ENCODE measurements around the gene C19orf47. TPM values are rescaled to one million over a fixed set of nuclear protein-coding genes. Genes with fewer than 3 reads are reported as not detected.

The C19orf47 gene
- total and polyA plus RNA-seq, 2 donors (not counting 1 experiment from before 2014, with no cell fraction given), result 5.1 to 9.1 TPM

GRCh38 chr19:40317338-40317737 lies 30.9 kb downstream of the C19orf47 start:
- Histone ChIP-seq H3K9ac (ENCODE audit: insufficient read depth, low read length) (no peak overlapping the region), H4K20me1 (ENCODE audit: control insufficient read depth, extremely low read depth, insufficient read depth, low read length) (no peaks in the 10 kb centered on the region), H3K27ac (ENCODE audit: insufficient read depth, low read length) (no peak overlapping the region), H3K4me3 (replicated peaks in 1 of 4; ENCODE audit: control extremely low read depth in 1 of 4, insufficient read depth in 1 of 4, low read depth in 3 of 4, low read length in 4 of 4) (no peak overlapping the region), H3K79me2 (ENCODE audit: control insufficient read depth, insufficient read depth, low read length) (no peaks in the 10 kb centered on the region), H3K9me3 (ENCODE audit: control insufficient read depth, insufficient read depth, low read depth, low read length) (no peaks in the 10 kb centered on the region), H3K4me2 (ENCODE audit: extremely low read depth, insufficient read depth, low read length) (no peak overlapping the region), H3K4me1 (ENCODE audit: control insufficient read depth, extremely low read depth, insufficient read depth, low read length) (no peaks in the 10 kb centered on the region), H2AFZ (ENCODE audit: low read length) (no peak overlapping the region), H3K27me3 (ENCODE audit: control insufficient read depth, insufficient read depth, low read length) (no peaks in the 10 kb centered on the region), H3K36me3 (ENCODE audit: control insufficient read depth, insufficient read depth, low read length) (peaks cover 13% of the 10 kb centered on the region)
- TF ChIP-seq EZH2 (IDR thresholded peaks at IDR 0.05; ENCODE audit: low read length, missing control alignments) (no peak), CTCF (conservative IDR thresholded peaks at IDR 0.05 in 1 of 2, IDR thresholded peaks at IDR 0.05 in 1 of 2; ENCODE audit: low read depth in 1 of 2, low read length in 2 of 2) (no peak)
- no peak for DNase-seq (ENCODE audit: low read depth in 2 of 2)

GRCh38 chr19:40315812-40316470 lies 32.3 kb downstream of the C19orf47 start:
- Histone ChIP-seq H3K4me3 (replicated peaks in 1 of 4; ENCODE audit: control extremely low read depth in 1 of 4, insufficient read depth in 1 of 4, low read depth in 3 of 4, low read length in 4 of 4) (no peak overlapping the region), H3K27ac (ENCODE audit: insufficient read depth, low read length) (no peak overlapping the region), H3K9me3 (ENCODE audit: control insufficient read depth, insufficient read depth, low read depth, low read length) (no peaks in the 10 kb centered on the region), H2AFZ (ENCODE audit: low read length) (no peak overlapping the region), H3K79me2 (ENCODE audit: control insufficient read depth, insufficient read depth, low read length) (no peaks in the 10 kb centered on the region), H4K20me1 (ENCODE audit: control insufficient read depth, extremely low read depth, insufficient read depth, low read length) (no peaks in the 10 kb centered on the region), H3K36me3 (ENCODE audit: control insufficient read depth, insufficient read depth, low read length) (peaks cover 6% of the 10 kb centered on the region), H3K4me2 (ENCODE audit: extremely low read depth, insufficient read depth, low read length) (no peak overlapping the region), H3K9ac (ENCODE audit: insufficient read depth, low read length) (no peak overlapping the region), H3K27me3 (ENCODE audit: control insufficient read depth, insufficient read depth, low read length) (no peaks in the 10 kb centered on the region), H3K4me1 (ENCODE audit: control insufficient read depth, extremely low read depth, insufficient read depth, low read length) (no peaks in the 10 kb centered on the region)
- no peak for DNase-seq (ENCODE audit: low read depth in 2 of 2)
- TF ChIP-seq CTCF (conservative IDR thresholded peaks at IDR 0.05 in 1 of 2, IDR thresholded peaks at IDR 0.05 in 1 of 2; ENCODE audit: low read depth in 1 of 2, low read length in 2 of 2) (no peak), EZH2 (IDR thresholded peaks at IDR 0.05; ENCODE audit: low read length, missing control alignments) (no peak)

- Histone ChIP-seq H3K4me1 (ENCODE audit: control insufficient read depth, extremely low read depth, insufficient read depth, low read length) (no peaks in the 10 kb centered on the region), H3K79me2 (ENCODE audit: control insufficient read depth, insufficient read depth, low read length) (no peaks in the 10 kb centered on the region), H3K9me3 (ENCODE audit: control insufficient read depth, insufficient read depth, low read depth, low read length) (no peaks in the 10 kb centered on the region), H3K27me3 (ENCODE audit: control insufficient read depth, insufficient read depth, low read length) (no peaks in the 10 kb centered on the region), H3K4me3 (replicated peaks in 1 of 4; ENCODE audit: control extremely low read depth in 1 of 4, insufficient read depth in 1 of 4, low read depth in 3 of 4, low read length in 4 of 4) (no peak overlapping the region), H4K20me1 (ENCODE audit: control insufficient read depth, extremely low read depth, insufficient read depth, low read length) (no peaks in the 10 kb centered on the region), H3K27ac (ENCODE audit: insufficient read depth, low read length) (no peak overlapping the region), H3K9ac (ENCODE audit: insufficient read depth, low read length) (no peak overlapping the region), H3K36me3 (ENCODE audit: control insufficient read depth, insufficient read depth, low read length) (peaks cover under 1% of the 10 kb centered on the region), H2AFZ (ENCODE audit: low read length) (no peak overlapping the region), H3K4me2 (ENCODE audit: extremely low read depth, insufficient read depth, low read length) (no peak overlapping the region)
- DNase-seq (ENCODE audit: low read depth in 2 of 2), result no peak
- no peak for TF ChIP-seq CTCF (conservative IDR thresholded peaks at IDR 0.05 in 1 of 2, IDR thresholded peaks at IDR 0.05 in 1 of 2; ENCODE audit: low read depth in 1 of 2, low read length in 2 of 2)
- no peak for TF ChIP-seq EZH2 (IDR thresholded peaks at IDR 0.05; ENCODE audit: low read length, missing control alignments)
Measured at GRCh38 chr19:40314656-40315055, 33.5 kb downstream of the C19orf47 start.

Data from fibroblast of lung (primary cell).